GM21515 (cell line): ENCODE data around the gene GJA1.
"Not testable (repeated sequence)": the region's sequence is repeated elsewhere in the genome, so short reads cannot be mapped to it uniquely, and the experiment has no call there.

Experiments used
- ATAC-seq: cut with Tn5 transposase; IDR thresholded peaks from one replicate; pipeline ENCODE4 v1.9.1; 2021; ENCODE audit not compliant: unreplicated experiment

Gene GJA1

GRCh38 chr6:121435444-121436069 lies at the start of gene GJA1:
Gene GJA1, plus strand, starts transcription at chr6:121435646. Its CDS starts 11,202 bp downstream, at chr6:121446848.
- ATAC-seq: no peak

- ATAC-seq: not testable (repeated sequence)
Observed at GRCh38 chr6:121386551-121386950, 48.9 kb upstream of the GJA1 start.

- no peak for ATAC-seq
Observed at GRCh38 chr6:121389419-121389818, 46.0 kb upstream of the GJA1 start.

GRCh38 chr6:121393731-121394505 lies 41.5 kb upstream of the GJA1 start:
- ATAC-seq: no peak

- ATAC-seq: no peak
Observed at GRCh38 chr6:121395736-121396135, 39.7 kb upstream of the GJA1 start.

- not testable (repeated sequence) for ATAC-seq
Observed at GRCh38 chr6:121397188-121397587, 38.3 kb upstream of the GJA1 start.

GRCh38 chr6:121398127-121398526 lies 37.3 kb upstream of the GJA1 start:
- ATAC-seq: no peak

- no peak for ATAC-seq
Observed at GRCh38 chr6:121399966-121400365, 35.5 kb upstream of the GJA1 start.

GRCh38 chr6:121403964-121404363 lies 31.5 kb upstream of the GJA1 start:
- ATAC-seq: no peak

- ATAC-seq: no peak
Observed at GRCh38 chr6:121405306-121405705, 30.1 kb upstream of the GJA1 start.

- ATAC-seq: no peak
Observed at GRCh38 chr6:121408321-121408720, 27.1 kb upstream of the GJA1 start.

GRCh38 chr6:121413879-121414278 lies 21.6 kb upstream of the GJA1 start:
- no peak for ATAC-seq

- ATAC-seq: no peak
Observed at GRCh38 chr6:121418346-121418745, 17.1 kb upstream of the GJA1 start.

GRCh38 chr6:121426686-121427085 lies 8.8 kb upstream of the GJA1 start:
- ATAC-seq: no peak

- no peak for ATAC-seq
Observed at GRCh38 chr6:121428872-121429756, 6.3 kb upstream of the GJA1 start.

GRCh38 chr6:121430514-121431460 lies 4.7 kb upstream of the GJA1 start:
- ATAC-seq: no peak

- not testable (repeated sequence) for ATAC-seq
Observed at GRCh38 chr6:121431776-121432175, 3.7 kb upstream of the GJA1 start.

- no peak for ATAC-seq
Observed at GRCh38 chr6:121434037-121434770, 1.2 kb upstream of the GJA1 start.

- no peak for ATAC-seq
Observed at GRCh38 chr6:121436274-121436857, 920 bp downstream of the GJA1 start.
